GM23338 (cell line): ENCODE measurements around the gene MTA3. TPM values are rescaled to one million over a fixed set of nuclear protein-coding genes. Genes with fewer than 3 reads are reported as not detected.

Source experiments
- ATAC-seq: fragments of 200-7000 bp; cut with Tn5 transposase; 3 replicates; pipeline ENCODE4 v1.9.1; 2020
- DNase-seq: peaks from one replicate; pipeline ENCODE4 v3.0.0-alpha.2; 2015; ENCODE audit warnings: low spot score
- H2AFZ ChIP-seq: fragments of 200-600 bp; sonication (generic); 2 replicates; pipeline ENCODE4 v1.8.0; 2016; ENCODE audit warnings: antibody characterized with exemption, mild to moderate bottlenecking, moderate library complexity
- H3F3A ChIP-seq: fragments of 200-600 bp; sonication (generic); replicated peaks from 2 replicates; pipeline ENCODE4 v1.8.0; 2017; ENCODE audit warnings: antibody characterized with exemption, mixed run types, low read depth
- H3K27ac ChIP-seq: fragments of 200-600 bp; sonication (generic); 2 replicates; pipeline ENCODE4 v1.6.1; 2016; ENCODE audit warnings: low read depth
- H3K27me3 ChIP-seq: fragments of 200-600 bp; sonication (generic); 2 replicates; pipeline ENCODE4 v1.8.0; 2016; ENCODE audit warnings: mild to moderate bottlenecking, mixed run types, moderate library complexity; ENCODE audit not compliant: insufficient read depth
- H3K36me3 ChIP-seq: fragments of 200-600 bp; sonication (generic); 2 replicates; pipeline ENCODE4 v1.8.0; 2016; ENCODE audit warnings: mild to moderate bottlenecking; ENCODE audit not compliant: insufficient read depth
- H3K4me1 ChIP-seq: fragments of 200-600 bp; sonication (generic); 2 replicates; pipeline ENCODE4 v1.8.0; 2016; ENCODE audit warnings: mild to moderate bottlenecking, moderate library complexity; ENCODE audit not compliant: insufficient read depth
- H3K4me2 ChIP-seq: fragments of 200-600 bp; sonication (generic); 2 replicates; pipeline ENCODE4 v1.7.1; 2017; ENCODE audit warnings: mixed run types
- H3K4me3 ChIP-seq: fragments of 200-600 bp; sonication (generic); 2 replicates; pipeline ENCODE4 v1.6.1; 2016; ENCODE audit warnings: mixed run types
- H3K79me2 ChIP-seq: fragments of 200-600 bp; sonication (generic); replicated peaks from 2 replicates; pipeline ENCODE4 v1.8.0; 2017; ENCODE audit warnings: mild to moderate bottlenecking; ENCODE audit not compliant: insufficient read depth
- H3K9me2 ChIP-seq: fragments of 200-600 bp; sonication (generic); 2 replicates; pipeline ENCODE4 v1.8.0; 2017; ENCODE audit not compliant: insufficient read depth
- H4K20me1 ChIP-seq: fragments of 200-600 bp; sonication (generic); replicated peaks from 2 replicates; pipeline ENCODE4 v1.8.0; 2017; ENCODE audit warnings: mild to moderate bottlenecking; ENCODE audit not compliant: insufficient read depth
- H3K27ac Mint-ChIP-seq: 2 replicates; pipeline ENCODE4 v1.8.0; 2020; ENCODE audit warnings: inconsistent platforms, mild to moderate bottlenecking, moderate library complexity, mixed read lengths
- H3K27me3 Mint-ChIP-seq: 3 replicates; pipeline ENCODE4 v1.8.0; 2022; ENCODE audit warnings: low read depth, mild to moderate bottlenecking, moderate library complexity, mixed read lengths, inconsistent platforms; ENCODE audit not compliant: insufficient read depth, poor library complexity
- H3K36me3 Mint-ChIP-seq: 3 replicates; pipeline ENCODE4 v1.8.0; 2021; ENCODE audit warnings: low read depth, mild to moderate bottlenecking, inconsistent platforms, moderate library complexity, mixed read lengths
- H3K4me1 Mint-ChIP-seq: 3 replicates; pipeline ENCODE4 v1.8.0; 2020; ENCODE audit warnings: mild to moderate bottlenecking, inconsistent platforms, mixed read lengths
- H3K4me3 Mint-ChIP-seq: 3 replicates; pipeline ENCODE4 v1.8.0; 2021; ENCODE audit warnings: moderate library complexity, mild to moderate bottlenecking, inconsistent platforms, mixed read lengths
- H3K9me3 Mint-ChIP-seq: 3 replicates; pipeline ENCODE4 v1.8.0; 2020; ENCODE audit warnings: moderate library complexity, mild to moderate bottlenecking, inconsistent platforms, mixed read lengths
- CTCF ChIP-seq, 2 experiments: fragments of 200-600 bp in 1 of 2; sonication (generic) in 1 of 2; conservative IDR thresholded peaks; 2 replicates each; pipeline versions ENCODE4 v1.5.1 to v1.6.1; 2016 to 2017; ENCODE audit warnings: antibody characterized with exemption in 2 of 2, low read depth in 2 of 2, mild to moderate bottlenecking in 2 of 2, moderate library complexity in 1 of 2
- ETS1 ChIP-seq: IDR thresholded peaks from 2 replicates; pipeline ENCODE4 v1.6.1; 2016; ENCODE audit warnings: antibody characterized with exemption
- EZH2 ChIP-seq: fragments of 200-600 bp; sonication (generic); IDR thresholded peaks from one replicate; pipeline ENCODE4 v1.8.0; 2017; ENCODE audit warnings: antibody characterized with exemption, mild to moderate bottlenecking, low read depth; ENCODE audit not compliant: unreplicated experiment
- JUNB ChIP-seq: IDR thresholded peaks from one replicate; pipeline ENCODE4 v1.6.1; 2016; ENCODE audit warnings: antibody characterized with exemption; ENCODE audit not compliant: unreplicated experiment
- NANOG ChIP-seq: IDR thresholded peaks from 2 replicates; pipeline ENCODE4 v1.6.1; 2016; ENCODE audit warnings: antibody characterized with exemption, borderline replicate concordance
- POLR2AphosphoS5 ChIP-seq: IDR thresholded peaks from 2 replicates; pipeline ENCODE4 v1.6.1; 2016; ENCODE audit warnings: antibody characterized with exemption, low read depth
- REST ChIP-seq: IDR thresholded peaks from one replicate; pipeline ENCODE4 v1.6.1; 2018; ENCODE audit warnings: antibody characterized with exemption; ENCODE audit not compliant: unreplicated experiment
- ZNF462 ChIP-seq: fragments of 250-450 bp; sonication (Bioruptor Pico); IDR thresholded peaks from 2 replicates; pipeline ENCODE4 v1.5.0; 2020; ENCODE audit warnings: mild to moderate bottlenecking, moderate library complexity
- polyA plus RNA-seq: library from polyadenylated mRNA; unstranded; fragments of >200 nt; fragmentation: Nextera tagmentation; extraction: Ambion mirVana; gene quantifications from 2 replicates; pipeline ENCODE4 v1.2.1, GENCODE V29; 2016
- total RNA-seq: library from RNA; depleted of rRNA; stranded (reverse); fragments of >200 nt; shearing (Covaris generic); gene quantifications from 2 replicates; pipeline ENCODE4 v1.2.3, GENCODE V29; 2014

Gene MTA3
- total and polyA plus RNA-seq, 2 experiments from 2014 or later = 162 to 208 TPM

GRCh38 chr2:42550870-42551269 is 17.6 kb upstream of the MTA3 start (continued):
- TF ChIP-seq ZNF462 (no peak), ETS1 (no peak), JUNB (no peak), NANOG (no peak), CTCF (conservative IDR thresholded peaks at IDR 0.05; ENCODE audit: low read depth in 2 of 2) (no peak)

- Mint-ChIP-seq H3K36me3 (no peaks in the 10 kb centered on the region), H3K4me3 (peak overlapping the region; percentile 42; the same call in 1 of the 3 replicates), H3K4me1 (peaks cover 39% of the 10 kb centered on the region), H3K9me3 (no peaks in the 10 kb centered on the region), H3K27ac (peak overlapping the region; percentile 83), H3K27me3 (peaks cover 27% of the 10 kb centered on the region)
- Histone ChIP-seq H3K27ac (peak overlapping the region; percentile 89), H3K9me2 (no peaks in the 10 kb centered on the region), H2AFZ (no peak overlapping the region), H3K4me2 (peak overlapping the region; percentile 78), H3K36me3 (no peaks in the 10 kb centered on the region), H3K4me1 (peaks cover 54% of the 10 kb centered on the region), H3K4me3 (peak overlapping the region; percentile 39), H3K27me3 (no peaks in the 10 kb centered on the region), H3F3A (peaks cover 14% of the 10 kb centered on the region), H3K79me2 (no peaks in the 10 kb centered on the region), H4K20me1 (no peaks in the 10 kb centered on the region)
- no peak for TF ChIP-seq POLR2AphosphoS5
- TF ChIP-seq NANOG = no peak
- no peak for TF ChIP-seq REST
- no peak for TF ChIP-seq CTCF (conservative IDR thresholded peaks at IDR 0.05; ENCODE audit: low read depth in 2 of 2)
- TF ChIP-seq EZH2 = no peak
- ATAC-seq = peak; percentile 84
- peak; percentile 63 for DNase-seq
Observed at GRCh38 chr2:42554392-42554791, 14.0 kb upstream of the MTA3 start.
